Liver (tissue), 9 donors: ENCODE data around the gene MCMBP. TPM values are rescaled to one million over a fixed set of nuclear protein-coding genes. Genes with fewer than 3 reads are reported as not detected.

Experiments used
- DNase-seq: peaks from one replicate; pipeline ENCODE4 v3.0.0-alpha.2; 2017; ENCODE audit warnings: low spot score
- H3K27ac ChIP-seq, 2 donors: one replicate each; pipeline ENCODE4 v1.7.0; 2013; ENCODE audit warnings: inconsistent platforms in 2 of 2, low read length in 2 of 2, control low read depth in 1 of 2, low read depth in 1 of 2, mild to moderate bottlenecking in 1 of 2
- H3K27me3 ChIP-seq, 4 donors: one replicate each; pipeline versions ENCODE4 v1.6.1 to v1.7.0; 2013; ENCODE audit warnings: low read length in 3 of 4, inconsistent platforms in 1 of 4, mild to moderate bottlenecking in 1 of 4, moderate library complexity in 1 of 4; ENCODE audit not compliant: control insufficient read depth in 4 of 4, insufficient read depth in 4 of 4
- H3K36me3 ChIP-seq, 4 donors: one replicate each; pipeline versions ENCODE4 v1.6.1 to v1.7.0; 2013; ENCODE audit warnings: low read length in 3 of 4, mild to moderate bottlenecking in 3 of 4, low read depth in 1 of 4, moderate library complexity in 1 of 4; ENCODE audit not compliant: control insufficient read depth in 4 of 4, insufficient read depth in 3 of 4
- H3K4me1 ChIP-seq, 4 donors: one replicate each; pipeline versions ENCODE4 v1.6.1 to v1.7.0; 2013; ENCODE audit warnings: low read length in 3 of 4, mild to moderate bottlenecking in 3 of 4, moderate library complexity in 1 of 4; ENCODE audit not compliant: control insufficient read depth in 4 of 4, insufficient read depth in 4 of 4
- H3K4me3 ChIP-seq, 3 donors: one replicate each; pipeline versions ENCODE4 v1.6.1 to v1.7.0; 2013; ENCODE audit warnings: low read length in 3 of 3, control low read depth in 1 of 3, low read depth in 1 of 3, mild to moderate bottlenecking in 1 of 3
- H3K9ac ChIP-seq, 2 donors: one replicate each; pipeline ENCODE4 v1.7.0; 2013; ENCODE audit warnings: low read length in 2 of 2, mild to moderate bottlenecking in 2 of 2, moderate library complexity in 2 of 2, control low read depth in 1 of 2, low read depth in 1 of 2
- H3K9me3 ChIP-seq, 4 donors: one replicate each; pipeline versions ENCODE4 v1.6.1 to v1.7.0; 2013; ENCODE audit warnings: low read length in 3 of 4; ENCODE audit not compliant: control insufficient read depth in 4 of 4
- ATF3 ChIP-seq: IDR thresholded peaks from 2 replicates; pipeline ENCODE4 v1.6.1; 2016; ENCODE audit warnings: antibody characterized with exemption
- EGR1 ChIP-seq, 2 donors: IDR thresholded peaks; 2 replicates each; pipeline ENCODE4 v1.6.1; 2016 to 2018; ENCODE audit warnings: antibody characterized with exemption in 2 of 2, low read depth in 2 of 2
- FOXA1 ChIP-seq: IDR thresholded peaks from 2 replicates; pipeline ENCODE4 v1.6.1; 2016; ENCODE audit warnings: antibody characterized with exemption
- FOXA2 ChIP-seq: IDR thresholded peaks from 2 replicates; pipeline ENCODE4 v1.6.1; 2016; ENCODE audit warnings: antibody characterized with exemption
- GABPA ChIP-seq, 2 donors: IDR thresholded peaks in 1 of 2; conservative IDR thresholded peaks in 1 of 2; 2 replicates each; pipeline ENCODE4 v1.6.1; 2016; ENCODE audit warnings: antibody characterized with exemption in 2 of 2, mild to moderate bottlenecking in 1 of 2, moderate library complexity in 1 of 2
- HNF4A ChIP-seq, 2 donors: conservative IDR thresholded peaks; 2 replicates each; pipeline ENCODE4 v1.6.1; 2016; ENCODE audit warnings: antibody characterized with exemption in 2 of 2, mild to moderate bottlenecking in 2 of 2
- HNF4G ChIP-seq: IDR thresholded peaks from 2 replicates; pipeline ENCODE4 v1.6.1; 2016; ENCODE audit warnings: antibody characterized with exemption
- JUND ChIP-seq, 2 donors: IDR thresholded peaks; 2 replicates each; pipeline ENCODE4 v1.6.1; 2016; ENCODE audit warnings: antibody characterized with exemption in 2 of 2
- NR2F2 ChIP-seq: IDR thresholded peaks from 2 replicates; pipeline ENCODE4 v1.6.1; 2016; ENCODE audit warnings: antibody characterized with exemption
- RAD21 ChIP-seq, 2 donors: IDR thresholded peaks; 2 replicates each; pipeline ENCODE4 v1.6.1; 2016; ENCODE audit warnings: antibody characterized with exemption in 2 of 2, mild to moderate bottlenecking in 2 of 2
- RXRA ChIP-seq, 2 donors: IDR thresholded peaks; 2 replicates each; pipeline ENCODE4 v1.6.1; 2017 to 2018; ENCODE audit warnings: antibody characterized with exemption in 2 of 2, mild to moderate bottlenecking in 1 of 2
- SP1 ChIP-seq: IDR thresholded peaks from 2 replicates; pipeline ENCODE4 v1.6.1; 2018; ENCODE audit warnings: antibody characterized with exemption, mild to moderate bottlenecking
- TAF1 ChIP-seq: conservative IDR thresholded peaks from 2 replicates; pipeline ENCODE4 v1.6.1; 2016; ENCODE audit warnings: antibody characterized with exemption, mild to moderate bottlenecking
- YY1 ChIP-seq: IDR thresholded peaks from 2 replicates; pipeline ENCODE4 v1.6.1; 2016; ENCODE audit warnings: antibody characterized with exemption, mild to moderate bottlenecking
- WGBS: extraction: QIAGEN DNeasy Blood & Tissue Kit; methylation state at CpG from one replicate; pipeline ENCODE4 v1.1.7; 2013; 5-methylcytosine and 5-hydroxymethylcytosine counted together
- polyA plus RNA-seq, 2 donors: library from polyadenylated mRNA; stranded (reverse) in 1 of 2; unstranded in 1 of 2; fragments of 200-250 nt in 1 of 2; fragments of >200 nt in 1 of 2; fragmentation: Nextera tagmentation in 1 of 2; extraction: Ambion mirVana in 1 of 2; gene quantifications; one replicate each; pipeline versions ENCODE4 v1.2.1 to v1.2.3, GENCODE V29; 2013 to 2015
- total RNA-seq, 2 donors: library from RNA; depleted of rRNA; stranded (reverse); fragments of >200 nt; gene quantifications; one replicate each; pipeline ENCODE4 v1.2.3, GENCODE V29; 2014
- TF ChIP-seq, protein P1 (sequence below): fragments of 150-350 bp; IDR thresholded peaks from 2 replicates; pipeline ENCODE4 v1.5.1; 2017; ENCODE audit warnings: improper control_type of control experiment, low read depth, low read length; ENCODE audit not compliant: missing input control
- TF ChIP-seq, protein P2 (sequence below): IDR thresholded peaks from 2 replicates; pipeline ENCODE4 v1.6.1; 2016; ENCODE audit warnings: antibody characterized with exemption
- TF ChIP-seq, protein P3 (sequence below): IDR thresholded peaks from 2 replicates; pipeline ENCODE4 v1.6.1; 2016; ENCODE audit warnings: antibody characterized with exemption, mild to moderate bottlenecking
- TF ChIP-seq, protein P4 (sequence below): IDR thresholded peaks from 2 replicates; pipeline ENCODE4 v1.6.1; 2016; ENCODE audit warnings: antibody characterized with exemption
- donor health status: healthy.
- donor health status: healthy.
- donor health status: healthy.
- donor health status: healthy.
- donor health status: healthy.

MCMBP gene
- total and polyA plus RNA-seq, 4 donors = 6.1 to 23.2 (median 17.3) TPM

DNA sequence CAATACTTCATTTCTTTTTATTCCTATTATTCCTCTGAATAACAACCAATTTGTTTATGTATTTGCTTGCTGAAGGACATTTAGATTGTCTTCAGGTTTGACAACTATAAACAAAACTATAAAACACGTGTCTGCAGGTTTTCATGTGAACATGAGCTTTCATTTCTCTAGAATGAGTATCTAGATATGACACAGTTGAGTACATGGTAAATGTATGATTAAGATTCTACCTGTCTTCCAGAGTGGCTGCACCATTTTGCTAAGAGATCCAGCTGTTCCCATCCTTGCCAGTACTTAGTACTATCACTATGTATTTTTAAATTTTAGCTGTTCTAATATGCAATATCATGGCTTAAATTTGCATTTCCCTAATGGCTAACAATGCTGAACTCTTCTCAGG lies 10.1 kb downstream of the MCMBP start:
- DNase-seq = no peak
- 84% methylated on average over 1 of the region's 1 CpG for WGBS
- H3K4me1 ChIP-seq = peaks cover 0 to 9% (median 0%) of the 10 kb centered on the region in 4 donors

DNA sequence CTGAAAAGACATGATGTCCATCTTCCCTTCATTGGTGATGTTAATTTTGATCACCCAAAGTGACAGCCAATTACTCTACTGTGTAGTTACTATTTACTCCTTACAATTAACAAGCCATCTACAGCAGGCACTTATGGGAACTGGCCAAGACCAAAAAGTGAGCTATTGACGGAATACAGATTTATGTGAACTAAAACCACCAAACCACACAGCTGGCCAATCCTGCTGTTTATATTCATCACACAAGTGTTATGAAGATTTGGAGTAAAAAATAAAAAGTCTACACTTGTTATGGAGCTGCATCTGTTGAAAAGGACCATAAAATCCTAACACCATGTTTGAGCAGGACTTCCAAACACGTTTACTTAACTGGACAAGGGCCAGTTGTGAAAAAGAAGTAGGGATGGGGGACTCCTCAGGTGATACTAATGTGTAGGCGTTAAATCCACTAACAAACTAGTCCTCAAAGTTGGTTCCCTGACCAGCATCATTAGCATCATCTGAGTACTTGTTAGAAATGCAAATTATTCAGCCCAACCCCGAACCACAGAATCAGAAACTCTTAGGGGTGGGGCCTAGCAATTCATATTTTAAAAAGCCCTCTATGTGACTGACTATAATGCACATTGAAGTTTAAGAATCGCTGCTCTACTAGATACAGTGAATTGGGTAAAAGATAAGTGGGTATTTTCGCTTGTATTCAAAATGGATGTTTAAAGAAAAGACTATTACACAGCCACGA lies 11.6 kb downstream of the MCMBP start:
- Histone ChIP-seq H3K36me3 (peaks cover 2 to 9% (median 5%) of the 10 kb centered on the region in 4 donors), H3K4me1 (peaks cover 0 to 9% (median 0%) of the 10 kb centered on the region in 4 donors), H3K27me3 (no peaks in the 10 kb centered on the region), H3K9ac (no peak overlapping the region), H3K9me3 (no peaks in the 10 kb centered on the region), H3K4me3 (no peak overlapping the region), H3K27ac (no peak overlapping the region)
- TF ChIP-seq SP1 (no peak), RAD21 (IDR thresholded peaks at IDR 0.05) (no peak), ATF3 (no peak), TAF1 (no peak), FOXA1 (no peak), YY1 (no peak), EGR1 (IDR thresholded peaks at IDR 0.05; ENCODE audit: low read depth in 2 of 2) (no peak), JUND (IDR thresholded peaks at IDR 0.05) (no peak), GABPA (IDR thresholded peaks at IDR 0.05 in 1 of 2, conservative IDR thresholded peaks at IDR 0.05 in 1 of 2) (no peak), HNF4A (conservative IDR thresholded peaks at IDR 0.05) (no peak), NR2F2 (no peak), RXRA (IDR thresholded peaks at IDR 0.05) (no peak), HNF4G (no peak), FOXA2 (no peak)
- TF ChIP-seq, protein P1, sequence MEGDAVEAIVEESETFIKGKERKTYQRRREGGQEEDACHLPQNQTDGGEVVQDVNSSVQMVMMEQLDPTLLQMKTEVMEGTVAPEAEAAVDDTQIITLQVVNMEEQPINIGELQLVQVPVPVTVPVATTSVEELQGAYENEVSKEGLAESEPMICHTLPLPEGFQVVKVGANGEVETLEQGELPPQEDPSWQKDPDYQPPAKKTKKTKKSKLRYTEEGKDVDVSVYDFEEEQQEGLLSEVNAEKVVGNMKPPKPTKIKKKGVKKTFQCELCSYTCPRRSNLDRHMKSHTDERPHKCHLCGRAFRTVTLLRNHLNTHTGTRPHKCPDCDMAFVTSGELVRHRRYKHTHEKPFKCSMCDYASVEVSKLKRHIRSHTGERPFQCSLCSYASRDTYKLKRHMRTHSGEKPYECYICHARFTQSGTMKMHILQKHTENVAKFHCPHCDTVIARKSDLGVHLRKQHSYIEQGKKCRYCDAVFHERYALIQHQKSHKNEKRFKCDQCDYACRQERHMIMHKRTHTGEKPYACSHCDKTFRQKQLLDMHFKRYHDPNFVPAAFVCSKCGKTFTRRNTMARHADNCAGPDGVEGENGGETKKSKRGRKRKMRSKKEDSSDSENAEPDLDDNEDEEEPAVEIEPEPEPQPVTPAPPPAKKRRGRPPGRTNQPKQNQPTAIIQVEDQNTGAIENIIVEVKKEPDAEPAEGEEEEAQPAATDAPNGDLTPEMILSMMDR = no peak
- TF ChIP-seq, protein P2, sequence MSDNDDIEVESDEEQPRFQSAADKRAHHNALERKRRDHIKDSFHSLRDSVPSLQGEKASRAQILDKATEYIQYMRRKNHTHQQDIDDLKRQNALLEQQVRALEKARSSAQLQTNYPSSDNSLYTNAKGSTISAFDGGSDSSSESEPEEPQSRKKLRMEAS = no peak
- TF ChIP-seq, protein P3, sequence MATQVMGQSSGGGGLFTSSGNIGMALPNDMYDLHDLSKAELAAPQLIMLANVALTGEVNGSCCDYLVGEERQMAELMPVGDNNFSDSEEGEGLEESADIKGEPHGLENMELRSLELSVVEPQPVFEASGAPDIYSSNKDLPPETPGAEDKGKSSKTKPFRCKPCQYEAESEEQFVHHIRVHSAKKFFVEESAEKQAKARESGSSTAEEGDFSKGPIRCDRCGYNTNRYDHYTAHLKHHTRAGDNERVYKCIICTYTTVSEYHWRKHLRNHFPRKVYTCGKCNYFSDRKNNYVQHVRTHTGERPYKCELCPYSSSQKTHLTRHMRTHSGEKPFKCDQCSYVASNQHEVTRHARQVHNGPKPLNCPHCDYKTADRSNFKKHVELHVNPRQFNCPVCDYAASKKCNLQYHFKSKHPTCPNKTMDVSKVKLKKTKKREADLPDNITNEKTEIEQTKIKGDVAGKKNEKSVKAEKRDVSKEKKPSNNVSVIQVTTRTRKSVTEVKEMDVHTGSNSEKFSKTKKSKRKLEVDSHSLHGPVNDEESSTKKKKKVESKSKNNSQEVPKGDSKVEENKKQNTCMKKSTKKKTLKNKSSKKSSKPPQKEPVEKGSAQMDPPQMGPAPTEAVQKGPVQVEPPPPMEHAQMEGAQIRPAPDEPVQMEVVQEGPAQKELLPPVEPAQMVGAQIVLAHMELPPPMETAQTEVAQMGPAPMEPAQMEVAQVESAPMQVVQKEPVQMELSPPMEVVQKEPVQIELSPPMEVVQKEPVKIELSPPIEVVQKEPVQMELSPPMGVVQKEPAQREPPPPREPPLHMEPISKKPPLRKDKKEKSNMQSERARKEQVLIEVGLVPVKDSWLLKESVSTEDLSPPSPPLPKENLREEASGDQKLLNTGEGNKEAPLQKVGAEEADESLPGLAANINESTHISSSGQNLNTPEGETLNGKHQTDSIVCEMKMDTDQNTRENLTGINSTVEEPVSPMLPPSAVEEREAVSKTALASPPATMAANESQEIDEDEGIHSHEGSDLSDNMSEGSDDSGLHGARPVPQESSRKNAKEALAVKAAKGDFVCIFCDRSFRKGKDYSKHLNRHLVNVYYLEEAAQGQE = no peak
- TF ChIP-seq, protein P4, sequence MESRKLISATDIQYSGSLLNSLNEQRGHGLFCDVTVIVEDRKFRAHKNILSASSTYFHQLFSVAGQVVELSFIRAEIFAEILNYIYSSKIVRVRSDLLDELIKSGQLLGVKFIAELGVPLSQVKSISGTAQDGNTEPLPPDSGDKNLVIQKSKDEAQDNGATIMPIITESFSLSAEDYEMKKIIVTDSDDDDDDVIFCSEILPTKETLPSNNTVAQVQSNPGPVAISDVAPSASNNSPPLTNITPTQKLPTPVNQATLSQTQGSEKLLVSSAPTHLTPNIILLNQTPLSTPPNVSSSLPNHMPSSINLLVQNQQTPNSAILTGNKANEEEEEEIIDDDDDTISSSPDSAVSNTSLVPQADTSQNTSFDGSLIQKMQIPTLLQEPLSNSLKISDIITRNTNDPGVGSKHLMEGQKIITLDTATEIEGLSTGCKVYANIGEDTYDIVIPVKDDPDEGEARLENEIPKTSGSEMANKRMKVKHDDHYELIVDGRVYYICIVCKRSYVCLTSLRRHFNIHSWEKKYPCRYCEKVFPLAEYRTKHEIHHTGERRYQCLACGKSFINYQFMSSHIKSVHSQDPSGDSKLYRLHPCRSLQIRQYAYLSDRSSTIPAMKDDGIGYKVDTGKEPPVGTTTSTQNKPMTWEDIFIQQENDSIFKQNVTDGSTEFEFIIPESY = no peak
- 80% methylated on average over 7 of the region's 7 CpGs for WGBS
- no peak for DNase-seq

More for the DNA sequence above, 10.1 kb downstream of the MCMBP start:
- no peak overlapping the region for H3K4me3 ChIP-seq
- no peak overlapping the region for H3K27ac ChIP-seq
- H3K27me3 ChIP-seq = no peaks in the 10 kb centered on the region
- no peaks in the 10 kb centered on the region for H3K9me3 ChIP-seq
- H3K36me3 ChIP-seq = peaks cover 0 to 5% (median under 1%) of the 10 kb centered on the region in 4 donors
- TF ChIP-seq, protein P4 = no peak
- TF ChIP-seq YY1 (no peak), FOXA1 (no peak), TAF1 (no peak), SP1 (no peak)
- no peak overlapping the region for H3K9ac ChIP-seq
